ENCODE results near the gene P3H4.

GRCh38 chr17:41835800-41836549 lies 24.2 kb upstream of the P3H4 start, which contains the start of gene NT5C3B:
- TF ChIP-seq, protein P1, sequence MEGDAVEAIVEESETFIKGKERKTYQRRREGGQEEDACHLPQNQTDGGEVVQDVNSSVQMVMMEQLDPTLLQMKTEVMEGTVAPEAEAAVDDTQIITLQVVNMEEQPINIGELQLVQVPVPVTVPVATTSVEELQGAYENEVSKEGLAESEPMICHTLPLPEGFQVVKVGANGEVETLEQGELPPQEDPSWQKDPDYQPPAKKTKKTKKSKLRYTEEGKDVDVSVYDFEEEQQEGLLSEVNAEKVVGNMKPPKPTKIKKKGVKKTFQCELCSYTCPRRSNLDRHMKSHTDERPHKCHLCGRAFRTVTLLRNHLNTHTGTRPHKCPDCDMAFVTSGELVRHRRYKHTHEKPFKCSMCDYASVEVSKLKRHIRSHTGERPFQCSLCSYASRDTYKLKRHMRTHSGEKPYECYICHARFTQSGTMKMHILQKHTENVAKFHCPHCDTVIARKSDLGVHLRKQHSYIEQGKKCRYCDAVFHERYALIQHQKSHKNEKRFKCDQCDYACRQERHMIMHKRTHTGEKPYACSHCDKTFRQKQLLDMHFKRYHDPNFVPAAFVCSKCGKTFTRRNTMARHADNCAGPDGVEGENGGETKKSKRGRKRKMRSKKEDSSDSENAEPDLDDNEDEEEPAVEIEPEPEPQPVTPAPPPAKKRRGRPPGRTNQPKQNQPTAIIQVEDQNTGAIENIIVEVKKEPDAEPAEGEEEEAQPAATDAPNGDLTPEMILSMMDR (IDR thresholded peaks at IDR 0.05; ENCODE audit: low read depth, low read length) = no peak
- TF ChIP-seq EZH2phosphoT487 (IDR thresholded peaks at IDR 0.05; ENCODE audit: low read depth) = no peak

Data from OCI-LY3 (cell line).